HUES6 (cell line): ENCODE measurements around the gene AK1.
A peak's percentile ranks its signal among the peaks of the same experiment; 100 is the strongest.
"Not testable (repeated sequence)": the region's sequence is repeated elsewhere in the genome, so short reads cannot be mapped to it uniquely, and the experiment has no call there.

ENCODE experiments used
- H3K27ac ChIP-seq: 2 replicates; pipeline ENCODE4 v1.7.0; 2013; ENCODE audit warnings: low read depth, mild to moderate bottlenecking, low read length, inconsistent platforms
- H3K27me3 ChIP-seq: 2 replicates; pipeline ENCODE4 v1.6.1; 2013; ENCODE audit warnings: low read length; ENCODE audit not compliant: control insufficient read depth, insufficient read depth
- H3K36me3 ChIP-seq: 2 replicates; pipeline ENCODE4 v1.6.1; 2013; ENCODE audit warnings: low read length; ENCODE audit not compliant: control insufficient read depth, insufficient read depth
- H3K4me1 ChIP-seq: 2 replicates; pipeline ENCODE4 v1.6.1; 2013; ENCODE audit warnings: low read length; ENCODE audit not compliant: control insufficient read depth, insufficient read depth
- H3K4me3 ChIP-seq: 2 replicates; pipeline ENCODE4 v1.5.1; 2013; ENCODE audit warnings: low read depth, low read length
- H3K9ac ChIP-seq: one replicate; pipeline ENCODE4 v1.6.1; 2013; ENCODE audit warnings: mild to moderate bottlenecking, low read length
- H3K9me3 ChIP-seq: 2 replicates; pipeline ENCODE4 v1.6.1; 2013; ENCODE audit warnings: low read depth, low read length; ENCODE audit not compliant: control insufficient read depth, insufficient read depth

Gene AK1

DNA sequence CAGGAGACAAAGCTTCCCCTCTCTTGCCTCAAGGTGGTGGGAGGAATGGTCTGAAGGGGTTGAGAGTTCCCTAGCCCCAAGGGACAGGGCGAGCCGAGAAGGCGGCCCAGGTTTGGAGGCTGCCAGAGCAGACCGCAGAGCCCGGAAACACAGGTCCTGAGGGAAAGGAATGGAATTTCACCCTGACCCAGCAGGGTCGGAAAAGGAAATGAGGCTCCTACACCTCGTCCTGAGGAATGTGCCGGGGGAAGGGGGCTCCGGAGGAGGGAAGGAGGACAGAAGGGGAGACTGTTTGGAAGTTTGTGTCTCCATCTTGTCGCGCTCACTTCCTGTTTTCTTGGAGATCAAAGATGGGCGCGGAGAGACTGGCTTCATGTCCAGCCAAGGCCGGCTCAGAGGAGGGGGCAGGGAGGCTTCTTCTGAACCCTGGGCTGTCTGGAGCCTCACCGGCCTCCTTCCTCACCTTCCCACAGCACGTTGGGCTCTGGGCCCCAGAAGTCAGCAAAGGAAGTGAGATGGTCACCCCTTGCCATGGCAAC lies 32.6 kb downstream of the AK1 start:
- H3K4me1 ChIP-seq = peaks cover 13% of the 10 kb centered on the region; the same call in 1 of the 2 replicates
- peak overlapping the region; percentile 45 for H3K9ac ChIP-seq
- peak overlapping the region; percentile 24; the same call in 1 of the 2 replicates for H3K4me3 ChIP-seq
- H3K36me3 ChIP-seq = no peaks in the 10 kb centered on the region
- peaks cover 15% of the 10 kb centered on the region for H3K9me3 ChIP-seq
- peak overlapping the region; percentile 13; the same call in 1 of the 2 replicates for H3K27ac ChIP-seq
- H3K27me3 ChIP-seq = no peaks in the 10 kb centered on the region

DNA sequence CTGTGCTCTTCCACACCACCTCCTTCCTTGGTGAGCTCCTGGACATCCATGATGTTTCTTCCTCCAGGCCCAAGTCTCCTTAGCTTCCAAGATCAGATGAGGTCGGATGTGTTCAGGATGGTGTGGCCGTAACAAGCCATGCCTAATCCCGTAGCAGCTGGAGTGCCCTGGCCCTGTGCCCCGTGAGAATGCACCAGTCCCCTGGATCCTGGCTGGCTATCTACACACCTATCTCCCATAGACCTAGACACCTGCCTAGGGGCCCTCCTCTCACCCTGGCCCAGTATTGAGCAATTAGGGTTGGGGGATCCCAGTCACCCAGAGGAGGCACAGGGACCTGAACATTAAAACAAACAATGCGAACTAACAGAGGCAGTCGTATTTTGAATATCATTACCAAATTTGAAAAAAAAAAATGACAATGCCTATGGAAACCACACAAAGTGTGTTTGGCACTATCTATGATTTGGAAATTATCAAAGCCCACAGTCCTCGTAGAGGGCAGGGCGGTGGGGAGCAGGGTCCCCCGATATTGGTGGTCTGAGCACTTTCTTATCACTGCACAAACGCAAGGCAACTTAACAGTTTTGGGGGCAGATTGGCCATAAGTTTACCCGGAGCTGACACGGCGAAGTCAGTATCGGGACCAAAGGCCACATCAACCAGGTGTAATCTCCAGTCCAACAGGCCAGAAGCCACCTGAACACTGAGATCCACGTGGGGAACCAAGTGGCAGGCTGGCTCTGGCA lies 36.2 kb downstream of the AK1 start:
- no peaks in the 10 kb centered on the region for H3K27me3 ChIP-seq
- H3K9me3 ChIP-seq = no peaks in the 10 kb centered on the region
- H3K27ac ChIP-seq = no peak overlapping the region
- H3K4me1 ChIP-seq = peaks cover 22% of the 10 kb centered on the region; the same call in 1 of the 2 replicates
- H3K9ac ChIP-seq = no peak overlapping the region
- no peak overlapping the region for H3K4me3 ChIP-seq
- no peaks in the 10 kb centered on the region for H3K36me3 ChIP-seq

DNA sequence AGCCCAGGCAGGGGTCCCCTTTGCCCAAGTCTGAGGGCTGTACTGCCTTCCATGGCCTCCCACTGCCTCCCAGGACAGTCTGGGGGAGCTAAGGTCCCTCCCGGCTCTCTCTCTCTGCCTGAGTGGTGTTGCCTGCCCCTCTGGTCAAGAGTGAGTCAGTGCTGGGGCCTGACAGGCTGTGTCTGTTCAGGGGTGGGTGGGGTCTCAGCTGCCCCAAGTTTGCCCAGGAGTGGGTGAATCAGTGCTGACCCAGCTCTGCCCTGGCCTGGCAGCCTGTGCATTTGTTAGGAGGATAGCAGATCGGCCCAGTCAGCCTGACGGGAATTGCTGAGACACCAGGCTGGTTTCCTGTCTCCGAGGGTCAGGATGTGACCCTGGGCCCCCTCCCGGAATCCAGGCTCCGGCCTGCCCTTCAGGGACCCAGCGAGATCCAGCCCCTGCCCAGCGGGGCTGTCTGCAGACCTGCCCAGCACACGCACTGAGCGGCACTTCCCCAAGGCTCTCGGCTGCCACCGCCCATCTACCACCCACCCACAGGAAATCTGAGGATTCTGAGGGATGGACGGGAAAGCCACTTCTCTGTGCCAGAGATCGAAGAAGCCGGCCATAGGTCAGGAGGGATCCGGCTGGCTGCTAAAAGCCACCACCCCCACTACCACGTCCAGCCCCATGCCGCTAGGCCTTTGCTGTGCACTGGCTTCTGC lies 38.9 kb downstream of the AK1 start:
- Histone ChIP-seq H3K4me3 (no peak overlapping the region), H3K27ac (no peak overlapping the region)

DNA sequence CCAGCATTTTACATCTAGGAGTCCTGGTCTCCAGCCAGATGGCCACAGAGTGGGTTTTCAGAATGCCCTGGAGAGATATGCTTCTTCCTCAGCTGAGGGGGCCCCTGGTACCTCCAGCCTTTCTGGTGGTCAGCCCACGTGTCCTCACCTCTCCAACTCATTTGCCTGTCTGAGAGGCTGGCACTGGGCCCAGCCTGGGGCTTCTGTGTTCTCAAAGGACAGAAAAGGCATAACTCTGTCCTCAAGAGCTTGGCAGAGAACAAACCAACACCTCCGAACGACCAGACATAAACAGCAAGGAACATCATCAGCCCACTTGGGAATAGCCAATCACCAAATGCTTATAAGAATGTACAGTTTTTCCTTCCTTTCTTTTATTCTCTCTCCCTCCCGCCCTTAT lies 40.1 kb downstream of the AK1 start:
- peaks cover 15% of the 10 kb centered on the region; the same call in 1 of the 2 replicates for H3K4me1 ChIP-seq
- no peak overlapping the region for H3K4me3 ChIP-seq
- no peaks in the 10 kb centered on the region for H3K27me3 ChIP-seq
- no peaks in the 10 kb centered on the region for H3K9me3 ChIP-seq
- H3K9ac ChIP-seq = no peak overlapping the region
- H3K36me3 ChIP-seq = no peaks in the 10 kb centered on the region
- no peak overlapping the region for H3K27ac ChIP-seq

More for the DNA sequence above, 38.9 kb downstream of the AK1 start:
- Histone ChIP-seq H3K27me3 (no peaks in the 10 kb centered on the region), H3K9ac (no peak overlapping the region), H3K9me3 (no peaks in the 10 kb centered on the region), H3K36me3 (no peaks in the 10 kb centered on the region), H3K4me1 (peaks cover 15% of the 10 kb centered on the region; the same call in 1 of the 2 replicates)

DNA sequence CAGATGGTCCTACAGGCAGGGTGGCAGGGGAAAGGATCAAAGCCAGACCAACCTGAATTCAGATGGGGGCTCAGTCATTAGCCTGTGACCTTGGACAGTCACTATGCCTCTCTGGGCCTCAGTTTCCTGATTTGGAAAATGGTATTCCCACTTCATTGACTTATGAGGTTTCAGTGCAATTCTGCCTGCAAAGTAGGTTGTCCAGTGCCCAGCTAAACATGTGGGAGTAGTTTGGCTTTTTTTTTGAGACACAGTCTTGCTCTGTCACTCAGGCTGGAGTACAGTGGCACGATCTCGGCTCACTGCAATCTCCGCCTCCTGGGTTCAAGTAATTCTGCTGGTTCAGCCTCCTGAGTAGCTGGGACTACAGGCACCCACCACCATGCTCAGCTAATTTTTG lies 40.9 kb downstream of the AK1 start:
- H3K4me1 ChIP-seq = peaks cover 15% of the 10 kb centered on the region; the same call in 1 of the 2 replicates
- not testable (repeated sequence) for H3K9ac ChIP-seq, H3K27me3 ChIP-seq, H3K9me3 ChIP-seq, H3K36me3 ChIP-seq, H3K4me3 ChIP-seq, H3K27ac ChIP-seq

DNA sequence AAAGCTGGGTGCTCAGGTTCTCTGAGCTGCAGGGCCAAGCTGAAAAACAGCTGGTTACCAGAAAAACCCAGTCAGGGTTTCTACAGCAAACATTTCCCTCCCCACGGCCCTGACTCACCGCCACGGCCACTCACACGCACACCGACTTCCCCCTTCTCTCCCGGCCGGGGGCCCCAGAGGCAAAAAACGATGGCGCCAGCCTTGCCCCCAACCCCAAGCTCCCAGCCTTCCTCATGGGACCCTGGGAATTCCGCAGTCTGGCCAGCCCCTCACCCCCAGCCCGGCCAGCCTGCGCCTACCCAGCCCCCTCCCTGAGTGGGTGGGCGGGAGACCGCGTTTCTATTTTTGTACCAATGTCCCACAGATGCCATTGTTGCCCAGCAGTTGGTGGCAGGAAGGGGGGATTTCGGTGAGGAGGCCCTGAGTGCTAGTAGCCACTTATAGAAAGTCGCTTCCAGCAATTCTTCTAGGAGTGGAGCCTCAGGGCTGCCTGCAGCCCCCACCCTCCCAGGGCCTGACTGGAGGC lies 41.4 kb downstream of the AK1 start:
- H3K27ac ChIP-seq = no peak overlapping the region
- H3K4me3 ChIP-seq = no peak overlapping the region
- H3K36me3 ChIP-seq = no peaks in the 10 kb centered on the region
- H3K9ac ChIP-seq = no peak overlapping the region
- no peaks in the 10 kb centered on the region for H3K9me3 ChIP-seq
- peaks cover 15% of the 10 kb centered on the region; the same call in 1 of the 2 replicates for H3K4me1 ChIP-seq
- H3K27me3 ChIP-seq = no peaks in the 10 kb centered on the region

DNA sequence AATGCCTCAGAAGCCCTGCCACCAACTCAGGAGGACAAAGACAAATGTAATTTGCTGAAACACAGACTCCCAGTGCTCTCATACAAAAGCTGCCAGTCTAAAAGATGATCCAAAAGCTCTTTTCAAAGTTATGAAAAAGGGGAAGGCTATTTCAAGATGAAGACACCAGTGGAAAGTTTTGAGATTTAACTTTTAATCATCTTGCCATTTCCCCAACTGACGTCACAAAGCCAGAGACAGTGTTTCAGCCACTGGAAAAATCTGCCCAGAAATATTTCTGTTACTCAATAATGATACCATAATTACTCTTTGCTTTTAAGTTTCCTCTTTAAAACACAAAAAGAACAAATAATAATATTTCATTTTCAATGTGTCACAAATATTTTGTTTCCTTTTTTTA lies 43.9 kb downstream of the AK1 start:
- no peaks in the 10 kb centered on the region for H3K36me3 ChIP-seq
- no peaks in the 10 kb centered on the region for H3K9me3 ChIP-seq
- H3K27me3 ChIP-seq = no peaks in the 10 kb centered on the region
- no peak overlapping the region for H3K27ac ChIP-seq
- H3K4me3 ChIP-seq = no peak overlapping the region
- H3K9ac ChIP-seq = no peak overlapping the region
- peaks cover 20% of the 10 kb centered on the region for H3K4me1 ChIP-seq

DNA sequence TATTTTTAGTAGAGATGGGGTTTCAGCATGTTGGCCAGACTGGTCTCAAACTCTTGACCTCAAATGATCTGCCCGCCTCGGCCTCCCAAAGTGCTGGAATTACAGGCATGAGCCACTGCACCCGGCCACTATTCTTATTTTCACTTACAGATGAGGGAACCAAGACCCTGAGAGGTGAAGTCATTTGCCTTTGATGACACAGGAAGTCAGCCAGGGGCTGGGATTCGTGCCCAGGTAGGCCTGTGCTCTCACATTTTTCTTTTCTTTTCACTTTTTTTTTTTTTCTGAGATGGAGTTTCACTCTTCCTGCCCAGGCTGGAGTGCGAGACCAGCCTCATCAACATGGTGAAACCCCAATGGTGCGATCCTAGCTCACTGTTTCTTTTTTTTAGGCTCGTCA lies 45.2 kb downstream of the AK1 start:
- Histone ChIP-seq H3K9ac (no peak overlapping the region), H3K27ac (no peak overlapping the region), H3K9me3 (no peaks in the 10 kb centered on the region), H3K27me3 (0 out of 2 replicates have a peak, but pooled peaks cover 2% of the 10 kb centered on the region), H3K4me3 (no peak overlapping the region), H3K36me3 (no peaks in the 10 kb centered on the region), H3K4me1 (peaks cover 18% of the 10 kb centered on the region)

DNA sequence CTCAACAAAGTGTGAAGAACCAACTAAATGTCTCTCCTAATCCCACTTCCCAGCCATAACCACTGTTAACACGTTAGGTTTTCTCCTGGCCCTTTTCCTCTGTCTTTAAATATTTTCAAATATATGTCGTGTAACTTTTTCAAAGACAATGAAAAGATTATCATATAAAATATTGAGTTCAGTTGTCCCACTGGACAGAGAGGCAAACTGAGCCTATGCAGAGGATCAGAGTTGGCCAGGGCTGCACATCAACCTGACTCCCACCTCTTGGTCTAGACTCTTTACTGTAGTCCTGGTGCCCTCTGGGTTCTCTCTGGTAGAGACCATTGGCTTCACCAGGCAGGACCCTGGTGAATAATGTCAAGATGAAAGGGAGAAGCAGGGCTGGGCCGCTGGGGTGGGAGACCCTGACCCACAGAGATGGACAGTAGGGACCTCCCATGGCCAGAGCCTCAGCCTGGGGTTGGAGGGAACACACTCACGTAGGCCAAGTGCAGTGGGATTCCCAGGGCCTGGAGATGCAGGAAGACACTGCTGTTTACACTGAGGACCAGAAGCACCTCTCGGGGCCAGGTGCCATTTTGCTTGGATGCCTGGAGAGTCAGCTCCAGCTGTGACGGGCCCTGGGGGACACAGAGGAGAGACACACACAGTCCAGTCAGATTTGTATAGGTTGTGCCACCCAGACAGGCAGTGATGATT lies 48.1 kb downstream of the AK1 start:
- Histone ChIP-seq H3K9ac (no peak overlapping the region), H3K4me3 (no peak overlapping the region)

DNA sequence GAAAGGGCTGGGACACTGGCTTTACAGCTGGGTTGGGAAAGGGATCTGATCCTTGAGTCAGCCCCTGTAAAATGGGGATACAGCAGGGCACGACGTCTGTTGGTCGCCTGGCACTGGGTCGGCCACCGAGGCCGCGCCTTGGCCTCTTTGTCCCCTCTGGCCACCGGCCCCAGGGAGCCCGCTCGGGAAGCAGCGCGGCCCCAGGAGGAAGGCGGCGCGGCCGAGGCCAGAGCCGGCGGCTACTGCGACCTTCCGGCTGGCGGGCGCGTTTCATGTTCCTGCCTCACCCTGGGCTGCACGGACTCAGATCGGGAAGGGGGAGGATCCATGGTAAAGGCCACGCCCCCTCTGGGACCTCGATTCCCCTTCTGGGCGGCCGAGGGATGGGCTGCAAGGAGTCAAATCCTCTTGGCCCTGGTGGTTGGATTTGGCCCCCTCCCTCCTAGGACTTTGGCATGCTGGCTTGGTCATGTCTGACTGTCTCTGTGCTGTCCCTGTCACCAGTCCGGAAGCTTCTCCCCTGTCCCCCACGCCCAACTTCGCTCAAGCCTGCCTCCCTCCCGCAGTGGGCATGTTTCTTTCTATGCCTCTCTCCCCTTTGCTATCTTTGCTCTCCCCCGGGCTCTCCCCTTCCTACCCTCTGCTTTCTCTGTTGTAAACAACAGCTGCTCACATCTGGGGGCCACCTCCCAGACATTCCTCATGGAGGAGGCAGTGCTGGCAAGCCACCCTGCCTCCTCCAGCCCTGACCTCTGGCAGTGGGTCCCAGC lies 49.0 kb downstream of the AK1 start:
- Histone ChIP-seq H3K4me1 (peaks cover 22% of the 10 kb centered on the region), H3K9ac (peak overlapping the region; percentile 24), H3K36me3 (no peaks in the 10 kb centered on the region), H3K27me3 (peaks cover 15% of the 10 kb centered on the region), H3K9me3 (no peaks in the 10 kb centered on the region), H3K27ac (no peak overlapping the region), H3K4me3 (peak overlapping the region; percentile 46)

More for the DNA sequence above, 48.1 kb downstream of the AK1 start:
- H3K9me3 ChIP-seq = no peaks in the 10 kb centered on the region
- H3K27me3 ChIP-seq = peaks cover 15% of the 10 kb centered on the region
- H3K36me3 ChIP-seq = no peaks in the 10 kb centered on the region
- no peak overlapping the region for H3K27ac ChIP-seq
- H3K4me1 ChIP-seq = peaks cover 22% of the 10 kb centered on the region
